ENCODE results near the gene TNFRSF1B. TPM values are rescaled to one million over a fixed set of nuclear protein-coding genes. Genes with fewer than 3 reads are reported as not detected.

Gene TNFRSF1B
- polyA plus RNA-seq, 1 donor (not counting 4 experiments of a cell fraction or from before 2014, with no cell fraction given) = 0.04 TPM

GRCh38 chr1:12159816-12160215, 7.0 kb upstream of the TNFRSF1B start:
- Histone ChIP-seq H2AFZ (ENCODE audit: control insufficient read depth, low read length) (no peak overlapping the region), H3K4me1 (ENCODE audit: control insufficient read depth, extremely low read depth, insufficient read depth, low read length) (peaks cover 17% of the 10 kb centered on the region), H3K79me2 (ENCODE audit: control insufficient read depth, insufficient read depth, low read length) (no peaks in the 10 kb centered on the region), H3K27ac (ENCODE audit: control insufficient read depth, insufficient read depth, low read length) (no peak overlapping the region), H3K36me3 (ENCODE audit: control insufficient read depth in 2 of 2, extremely low read depth in 1 of 2, insufficient read depth in 2 of 2, low read length in 2 of 2) (no peaks in the 10 kb centered on the region), H4K20me1 (ENCODE audit: control insufficient read depth, extremely low read depth, insufficient read depth, low read length) (no peaks in the 10 kb centered on the region), H3K4me2 (ENCODE audit: control insufficient read depth, extremely low read depth, insufficient read depth, low read depth, low read length) (no peak overlapping the region), H3K9me1 (ENCODE audit: control insufficient read depth, extremely low read depth, insufficient read depth, low read length) (no peaks in the 10 kb centered on the region), H3K4me3 (ENCODE audit: control insufficient read depth in 2 of 3, extremely low read depth in 1 of 3, insufficient read depth in 2 of 3, low read depth in 1 of 3, low read length in 3 of 3) (no peak overlapping the region), H3K9ac (ENCODE audit: control insufficient read depth, extremely low read depth, insufficient read depth, low read length) (no peak overlapping the region), H3K9me3 (ENCODE audit: control insufficient read depth, low read depth, low read length) (no peaks in the 10 kb centered on the region), H3K27me3 (ENCODE audit: control insufficient read depth, extremely low read depth, insufficient read depth, low read length) (no peaks in the 10 kb centered on the region)
- no peak for DNase-seq (ENCODE audit: low read depth, low spot score)
- TF ChIP-seq CTCF (optimal IDR thresholded peaks at IDR 0.05 in 1 of 3, IDR thresholded peaks at IDR 0.05 in 1 of 3, conservative IDR thresholded peaks at IDR 0.05 in 1 of 3; ENCODE audit: extremely low read depth in 1 of 3, insufficient read depth in 2 of 3, low read length in 3 of 3) (no peak), EZH2 (IDR thresholded peaks at IDR 0.05; ENCODE audit: low read length) (no peak)
- no peak for FAIRE-seq
- dilution Hi-C loops (cut with MboI; ENCODE audit: extremely low pct_ligation_motif_present, low sequenced_read_pairs) = no loop called here

GRCh38 chr1:12161324-12161661, 5.5 kb upstream of the TNFRSF1B start:
- H3K4me3 ChIP-seq (ENCODE audit: control insufficient read depth in 2 of 3, extremely low read depth in 1 of 3, insufficient read depth in 2 of 3, low read depth in 1 of 3, low read length in 3 of 3) = no peak overlapping the region

More at GRCh38 chr1:12161324-12161661, 5.5 kb upstream of the TNFRSF1B start:
- DNase-seq (ENCODE audit: low read depth, low spot score) (no peak), FAIRE-seq (no peak)
- H3K27ac ChIP-seq (ENCODE audit: control insufficient read depth, insufficient read depth, low read length) = no peak overlapping the region
- H3K27me3 ChIP-seq (ENCODE audit: control insufficient read depth, extremely low read depth, insufficient read depth, low read length) = no peaks in the 10 kb centered on the region
- no peak overlapping the region for H3K9ac ChIP-seq (ENCODE audit: control insufficient read depth, extremely low read depth, insufficient read depth, low read length)
- dilution Hi-C loops (cut with MboI; ENCODE audit: extremely low pct_ligation_motif_present, low sequenced_read_pairs) = no loop called here
- no peaks in the 10 kb centered on the region for H3K79me2 ChIP-seq (ENCODE audit: control insufficient read depth, insufficient read depth, low read length)
- peak overlapping the region; percentile 25 for H3K4me2 ChIP-seq (ENCODE audit: control insufficient read depth, extremely low read depth, insufficient read depth, low read depth, low read length)
- no peaks in the 10 kb centered on the region for H3K9me1 ChIP-seq (ENCODE audit: control insufficient read depth, extremely low read depth, insufficient read depth, low read length)
- no peak overlapping the region for H2AFZ ChIP-seq (ENCODE audit: control insufficient read depth, low read length)
- TF ChIP-seq CTCF (optimal IDR thresholded peaks at IDR 0.05 in 1 of 3, IDR thresholded peaks at IDR 0.05 in 1 of 3, conservative IDR thresholded peaks at IDR 0.05 in 1 of 3; ENCODE audit: extremely low read depth in 1 of 3, insufficient read depth in 2 of 3, low read length in 3 of 3) = no peak
- no peak for TF ChIP-seq EZH2 (IDR thresholded peaks at IDR 0.05; ENCODE audit: low read length)
- H4K20me1 ChIP-seq (ENCODE audit: control insufficient read depth, extremely low read depth, insufficient read depth, low read length) = no peaks in the 10 kb centered on the region
- H3K4me1 ChIP-seq (ENCODE audit: control insufficient read depth, extremely low read depth, insufficient read depth, low read length) = peaks cover 17% of the 10 kb centered on the region
- no peaks in the 10 kb centered on the region for H3K36me3 ChIP-seq (ENCODE audit: control insufficient read depth in 2 of 2, extremely low read depth in 1 of 2, insufficient read depth in 2 of 2, low read length in 2 of 2)
- H3K9me3 ChIP-seq (ENCODE audit: control insufficient read depth, low read depth, low read length) = no peaks in the 10 kb centered on the region

Measured in keratinocyte (primary cell).